SH-SY5Y (cell line): ENCODE results near the gene KIF3A.

Experiments
- GATA2 ChIP-seq: IDR thresholded peaks from 2 replicates; pipeline ENCODE4 v1.6.1; 2011; ENCODE audit warnings: mild to moderate bottlenecking, low read depth, low read length
- GATA3 ChIP-seq: IDR thresholded peaks from 2 replicates; pipeline ENCODE4 v1.6.1; 2011; ENCODE audit warnings: low read depth, mild to moderate bottlenecking, low read length, moderate library complexity

KIF3A gene

GRCh38 chr5:132753135-132753987 is 16.0 kb upstream of the KIF3A start:
- no peak for TF ChIP-seq GATA2
- no peak for TF ChIP-seq GATA3

- TF ChIP-seq GATA2 (no peak), GATA3 (no peak)
These were observed 15.3 kb upstream of the KIF3A start for GRCh38 chr5:132752581-132753125.

- no peak for TF ChIP-seq GATA3
- no peak for TF ChIP-seq GATA2
These were observed 14.7 kb upstream of the KIF3A start for GRCh38 chr5:132751971-132752580.

DNA sequence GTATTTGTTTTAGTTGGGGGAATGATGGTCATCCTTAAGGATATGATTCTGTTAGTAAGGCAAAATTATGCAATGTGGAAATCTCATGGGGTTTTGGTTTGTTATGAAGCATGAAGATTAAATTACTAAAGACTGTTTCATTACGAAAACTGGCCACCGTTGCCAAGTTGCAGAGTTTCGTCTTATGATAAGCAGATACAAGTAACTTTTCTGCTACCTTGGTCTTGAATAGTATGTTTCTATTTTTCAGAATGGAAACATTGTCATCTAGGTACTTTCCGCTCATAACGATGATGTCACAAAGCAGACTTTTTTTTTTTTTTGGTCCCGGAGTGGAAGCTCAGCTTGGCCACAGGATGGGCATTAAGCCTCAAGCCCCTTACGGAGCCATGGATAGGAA is 14.1 kb upstream of the KIF3A start:
- TF ChIP-seq GATA3 = no peak
- no peak for TF ChIP-seq GATA2

DNA sequence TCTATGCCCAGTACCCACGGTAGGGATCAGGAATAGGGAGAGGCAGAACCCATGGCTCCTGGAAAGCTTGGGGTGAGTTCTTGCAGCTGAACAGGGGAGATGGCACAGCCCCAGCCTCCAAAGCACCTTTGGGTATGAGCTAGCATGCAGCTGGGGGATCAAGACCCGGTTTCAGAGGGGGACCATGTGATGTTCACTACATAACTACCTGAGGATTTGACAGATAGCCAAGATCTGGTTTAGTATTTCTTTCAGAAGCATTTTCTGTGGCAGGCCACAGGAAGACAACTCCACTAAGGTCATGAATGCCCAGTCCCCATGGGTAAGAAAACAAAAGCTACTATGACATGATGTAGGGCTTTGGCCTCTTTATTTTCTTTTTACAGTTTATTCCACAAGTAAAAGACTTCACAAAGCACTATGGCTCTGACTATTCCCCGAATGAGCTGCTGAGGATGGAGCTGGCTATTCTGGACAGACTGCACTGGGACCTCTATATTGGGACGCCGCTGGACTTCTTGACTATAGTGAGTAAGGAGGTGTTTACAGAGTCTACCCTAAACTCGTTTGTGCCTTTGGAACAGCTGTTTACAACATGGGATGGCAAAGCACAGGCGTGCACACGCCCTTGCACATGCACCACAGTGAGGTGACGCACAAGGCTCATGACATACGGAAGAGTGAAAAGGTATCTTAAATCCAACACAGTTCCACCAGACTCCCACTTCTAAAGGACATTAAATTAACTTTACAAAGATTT is 13.3 kb upstream of the KIF3A start:
- TF ChIP-seq GATA2 (no peak), GATA3 (no peak)

DNA sequence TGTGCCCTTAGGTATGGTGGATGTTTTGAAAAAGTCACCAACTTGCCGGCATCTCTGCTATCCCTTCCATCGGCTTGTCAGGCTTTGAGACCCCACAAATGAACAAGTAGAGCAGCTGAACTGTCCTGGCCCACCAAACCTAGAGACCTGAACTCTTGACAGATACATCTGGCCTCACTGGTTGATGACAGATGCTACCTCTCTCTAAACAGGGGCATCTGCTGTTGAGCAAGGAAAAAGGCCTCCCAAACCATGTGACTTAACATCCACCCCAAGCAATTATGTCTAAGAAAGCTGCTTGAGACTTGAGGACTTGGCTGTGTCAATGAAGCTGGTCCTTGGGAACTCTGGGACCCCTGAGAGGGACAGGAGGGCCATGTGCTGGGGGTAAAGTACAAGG is 12.2 kb upstream of the KIF3A start:
- TF ChIP-seq GATA2 (no peak), GATA3 (no peak)

- TF ChIP-seq GATA3 = no peak
- TF ChIP-seq GATA2 = no peak
These were observed 11.2 kb upstream of the KIF3A start for GRCh38 chr5:132748522-132749000.

- TF ChIP-seq GATA3 (no peak), GATA2 (no peak)
These were observed 10.5 kb upstream of the KIF3A start for GRCh38 chr5:132747616-132748440.

DNA sequence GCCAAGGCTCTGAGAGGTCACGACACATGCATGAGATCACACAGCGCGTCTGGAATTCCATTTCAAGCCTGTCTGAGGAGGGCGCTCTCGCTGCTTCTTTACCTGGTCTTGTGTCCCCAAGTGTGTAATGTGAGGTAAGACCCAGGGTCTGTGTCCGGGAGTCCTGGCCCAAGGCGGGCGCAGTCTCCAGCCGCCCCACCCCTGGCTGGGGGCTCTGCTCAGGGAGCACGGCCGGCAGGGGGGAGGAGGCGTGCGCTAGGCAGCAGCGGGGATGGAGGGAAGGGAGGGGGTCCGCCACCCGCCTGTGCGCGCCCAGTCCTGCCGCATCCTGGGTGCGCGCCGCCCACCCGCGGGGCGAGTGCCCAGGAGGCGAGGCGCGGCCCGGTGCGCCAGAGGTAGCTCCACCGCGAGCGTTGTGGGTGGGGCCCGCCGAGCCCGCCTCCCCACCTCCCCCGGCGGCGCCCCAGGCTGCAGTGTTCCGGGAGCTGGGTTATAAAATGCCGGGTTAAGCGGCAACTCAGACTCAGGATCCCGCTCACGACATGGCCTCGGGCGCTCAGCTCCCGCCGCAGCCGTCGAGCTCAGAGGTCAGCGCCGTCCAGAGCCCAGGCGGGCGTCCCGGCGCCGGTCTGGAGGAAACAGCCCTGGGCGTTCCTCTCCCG is 9.7 kb upstream of the KIF3A start, which contains the start of gene CCNI2:
TSS of gene CCNI2 (plus strand) at position 473 of the 662 bp plus-strand sequence. CDS start at position 543, 70 bp downstream.
- TF ChIP-seq GATA2 (no peak), GATA3 (no peak)

- TF ChIP-seq GATA2 (no peak), GATA3 (no peak)
These were observed 9.2 kb upstream of the KIF3A start for GRCh38 chr5:132746592-132746953.

- TF ChIP-seq GATA3 = no peak
- no peak for TF ChIP-seq GATA2
These were observed 7.3 kb upstream of the KIF3A start for GRCh38 chr5:132744659-132745058.

DNA sequence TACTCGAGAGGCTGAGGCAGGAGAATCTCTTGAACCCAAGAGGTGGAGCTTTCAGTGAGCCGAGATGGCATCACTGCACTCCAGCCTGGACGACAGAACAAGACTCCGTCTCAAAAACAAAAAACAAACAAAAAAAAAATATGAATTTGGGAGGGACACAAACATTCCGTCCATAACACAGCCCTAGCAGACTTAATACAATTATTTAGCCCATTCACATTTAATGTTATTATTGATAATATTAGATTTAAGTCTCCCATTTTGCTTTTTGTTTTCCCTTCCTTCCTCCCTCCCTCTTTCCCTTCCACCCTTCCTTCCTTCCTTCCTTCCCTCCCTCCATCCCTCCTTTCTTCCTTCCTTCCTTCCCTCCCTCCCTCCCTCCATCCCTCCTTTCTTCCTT is 5.3 kb upstream of the KIF3A start:
- TF ChIP-seq GATA2 = no peak
- TF ChIP-seq GATA3 = no peak

DNA sequence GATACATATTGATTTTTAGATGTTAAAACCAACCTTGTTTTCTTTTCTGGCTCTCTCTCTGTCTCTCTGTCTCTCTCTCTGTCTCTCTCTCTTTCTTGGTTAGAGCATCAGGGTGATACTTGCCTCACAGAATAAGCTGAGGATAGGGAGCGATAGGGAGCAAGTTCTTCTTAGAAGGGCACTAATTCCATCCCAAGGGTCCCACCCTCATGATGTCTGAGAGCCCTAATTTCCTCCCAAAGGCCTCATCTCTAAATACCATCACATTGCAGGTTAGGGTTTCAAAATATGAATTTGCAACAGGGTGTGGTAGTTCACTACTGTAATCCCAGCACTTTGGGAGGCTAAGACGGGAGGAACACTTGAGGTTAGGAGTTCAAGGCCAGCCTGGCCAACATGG is 4.8 kb upstream of the KIF3A start:
- TF ChIP-seq GATA2 = no peak
- no peak for TF ChIP-seq GATA3

DNA sequence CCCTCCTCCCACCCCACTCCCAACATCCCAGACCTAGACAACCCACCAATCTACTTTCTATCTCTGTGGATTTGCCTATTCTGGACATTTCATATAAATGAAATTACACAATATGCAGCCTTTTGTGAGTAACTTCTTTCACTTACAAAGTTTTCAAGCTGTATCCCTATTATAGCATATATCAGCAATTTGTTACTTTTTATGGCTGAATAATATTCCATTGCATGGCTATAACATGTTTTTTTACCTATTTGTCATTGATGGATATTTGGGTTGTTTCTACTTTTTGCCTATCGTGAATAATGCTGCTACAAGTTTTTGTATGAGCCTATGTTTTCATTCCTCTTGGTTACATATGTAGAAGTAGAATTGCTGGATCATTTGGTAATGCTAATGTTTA is 1.9 kb upstream of the KIF3A start:
- TF ChIP-seq GATA3 (no peak), GATA2 (no peak)
